ENCODE measurements around the gene SLC35D2.
A peak's percentile ranks its signal among the peaks of the same experiment; 100 is the strongest.

Gene SLC35D2

DNA sequence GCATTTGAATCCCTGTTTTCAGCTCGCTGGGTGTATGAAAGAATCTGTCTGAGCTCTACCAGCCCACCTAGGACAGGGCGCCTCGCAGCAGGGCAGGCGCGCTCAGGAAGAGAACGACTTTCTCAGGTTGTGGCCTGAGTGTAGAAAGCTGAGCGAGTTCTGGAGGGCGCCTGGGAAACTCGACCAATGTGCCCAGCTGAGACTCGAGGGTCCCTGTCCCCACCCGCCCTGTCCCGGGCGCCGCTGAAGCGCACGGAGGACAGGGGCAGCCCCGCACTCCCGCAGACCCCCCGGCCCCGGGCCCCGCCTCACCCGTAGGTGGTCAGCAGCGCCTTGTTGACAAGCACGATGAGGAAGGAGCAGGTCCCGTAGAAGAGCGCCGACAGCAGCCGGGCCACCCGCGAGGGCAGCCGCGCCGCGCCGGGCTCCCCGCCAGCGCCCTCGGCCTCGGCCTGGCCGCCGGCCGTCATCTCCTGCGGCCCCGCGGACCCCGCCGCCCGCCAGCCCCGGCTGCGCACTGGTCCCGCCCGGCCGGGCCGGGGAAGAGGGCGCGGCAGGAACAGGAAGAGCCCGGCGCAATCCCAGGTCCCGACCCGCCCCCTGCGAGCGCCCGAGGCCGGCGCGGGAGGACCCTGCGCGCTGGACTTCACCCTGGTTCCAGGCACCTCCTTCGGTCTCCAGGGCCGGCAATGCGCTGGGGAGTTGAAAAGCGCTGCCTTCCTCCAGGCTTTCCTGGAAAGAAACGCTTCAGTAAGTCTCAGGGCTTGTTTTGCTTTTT is at the start of gene SLC35D2:
SLC35D2 (minus strand) TSS at position 547 of the 778 bp plus-strand sequence; CDS start at position 470, 77 bp downstream.
- DNase-seq (ENCODE audit: low spot score): peak; percentile 40

DNA sequence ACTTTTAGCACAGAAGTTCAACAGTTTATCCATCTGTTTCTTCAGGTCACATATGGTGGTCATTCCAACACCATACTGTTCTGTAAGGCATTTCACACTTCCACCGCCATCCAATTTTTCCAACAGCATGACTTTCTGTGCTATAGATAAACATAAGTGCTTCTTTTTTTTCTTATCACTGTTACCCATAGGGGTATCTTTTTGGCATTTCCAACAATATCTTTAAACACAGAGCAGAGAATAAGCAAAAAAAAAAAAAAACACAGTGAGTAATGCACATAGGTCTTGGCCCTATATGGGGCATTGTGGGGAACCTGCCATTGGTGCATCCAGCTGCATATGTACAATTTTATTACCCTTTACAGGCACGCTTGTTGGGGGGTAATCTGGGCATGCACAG is 46.9 kb upstream of the SLC35D2 start:
- no peak for DNase-seq (ENCODE audit: low spot score)

GRCh38 chr9:96429732-96430131 is 46.2 kb upstream of the SLC35D2 start:
- no peak for DNase-seq (ENCODE audit: low spot score)

DNA sequence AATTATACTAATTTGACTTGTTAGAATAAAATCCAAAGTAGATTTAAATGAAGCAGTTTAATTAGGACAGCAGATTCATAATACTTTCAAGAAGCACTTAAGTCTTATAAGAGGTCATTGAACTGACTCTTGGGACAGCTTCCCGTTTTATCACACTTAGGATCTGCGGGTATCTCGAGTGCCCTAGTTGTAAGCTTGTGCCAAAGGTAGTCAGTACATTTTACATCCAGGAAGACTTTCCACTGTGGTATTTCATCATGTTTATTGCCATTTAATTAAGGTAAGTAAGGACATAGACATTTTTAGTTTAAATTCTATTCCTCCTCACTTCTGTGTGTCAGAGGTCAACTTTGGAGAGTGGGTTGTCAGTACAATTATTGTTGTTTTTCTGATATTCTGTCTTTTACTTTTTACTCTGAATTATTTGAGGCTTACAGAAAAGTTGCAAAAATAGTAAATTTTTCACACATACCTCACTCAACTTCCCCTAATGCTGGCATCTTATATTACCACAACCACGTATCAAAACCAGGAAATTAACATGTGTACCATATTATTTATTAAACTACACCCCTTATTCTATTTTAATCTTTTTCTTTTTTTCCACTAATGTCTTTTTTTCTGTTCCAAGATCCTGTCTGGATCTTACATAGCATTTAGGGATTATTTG is 42.1 kb upstream of the SLC35D2 start:
- DNase-seq (ENCODE audit: low spot score): no peak

- DNase-seq (ENCODE audit: low spot score): no peak
Measured at GRCh38 chr9:96423985-96424336, 40.5 kb upstream of the SLC35D2 start.

- no peak for DNase-seq (ENCODE audit: low spot score)
Measured at GRCh38 chr9:96423322-96423984, 39.9 kb upstream of the SLC35D2 start.

DNA sequence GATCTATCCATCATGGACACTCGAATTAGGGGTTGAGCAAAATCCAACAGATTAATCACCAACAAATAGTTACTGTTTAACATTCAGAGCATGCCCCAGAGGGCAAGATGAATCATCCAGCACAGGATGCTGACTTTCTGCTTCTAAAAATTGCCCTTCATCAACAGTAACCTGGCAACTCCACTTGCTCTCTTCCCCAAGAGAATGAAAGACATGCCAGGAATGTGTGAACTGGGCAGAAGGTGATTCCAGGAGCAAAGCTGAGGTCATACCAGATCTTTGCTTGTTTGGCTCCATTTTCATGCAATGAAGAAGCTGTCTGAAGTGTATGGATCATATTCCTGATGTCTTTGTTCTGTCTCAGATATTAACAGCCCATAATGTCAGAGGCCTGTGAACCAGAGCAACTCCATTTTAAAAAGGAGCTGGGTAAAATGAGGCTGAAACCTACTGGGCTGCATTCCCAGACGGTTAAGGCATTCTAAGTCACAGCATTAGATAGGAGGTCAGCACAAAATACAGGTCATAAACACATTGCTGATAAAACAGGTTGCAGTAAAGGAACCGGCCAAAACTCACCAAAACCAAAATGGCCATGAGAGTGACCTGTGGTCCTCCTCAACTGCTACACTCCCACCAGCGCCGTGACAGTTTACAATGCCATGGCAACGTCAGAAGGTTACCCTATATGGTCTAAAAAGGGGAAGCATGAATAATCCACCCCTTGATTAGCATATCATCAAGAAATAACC is 37.1 kb upstream of the SLC35D2 start:
- DNase-seq (ENCODE audit: low spot score): peak; percentile 34

- no peak for DNase-seq (ENCODE audit: low spot score)
Measured at GRCh38 chr9:96419691-96419969, 36.1 kb upstream of the SLC35D2 start.

GRCh38 chr9:96418920-96419690 is 35.6 kb upstream of the SLC35D2 start:
- DNase-seq (ENCODE audit: low spot score): peak; percentile 67

DNA sequence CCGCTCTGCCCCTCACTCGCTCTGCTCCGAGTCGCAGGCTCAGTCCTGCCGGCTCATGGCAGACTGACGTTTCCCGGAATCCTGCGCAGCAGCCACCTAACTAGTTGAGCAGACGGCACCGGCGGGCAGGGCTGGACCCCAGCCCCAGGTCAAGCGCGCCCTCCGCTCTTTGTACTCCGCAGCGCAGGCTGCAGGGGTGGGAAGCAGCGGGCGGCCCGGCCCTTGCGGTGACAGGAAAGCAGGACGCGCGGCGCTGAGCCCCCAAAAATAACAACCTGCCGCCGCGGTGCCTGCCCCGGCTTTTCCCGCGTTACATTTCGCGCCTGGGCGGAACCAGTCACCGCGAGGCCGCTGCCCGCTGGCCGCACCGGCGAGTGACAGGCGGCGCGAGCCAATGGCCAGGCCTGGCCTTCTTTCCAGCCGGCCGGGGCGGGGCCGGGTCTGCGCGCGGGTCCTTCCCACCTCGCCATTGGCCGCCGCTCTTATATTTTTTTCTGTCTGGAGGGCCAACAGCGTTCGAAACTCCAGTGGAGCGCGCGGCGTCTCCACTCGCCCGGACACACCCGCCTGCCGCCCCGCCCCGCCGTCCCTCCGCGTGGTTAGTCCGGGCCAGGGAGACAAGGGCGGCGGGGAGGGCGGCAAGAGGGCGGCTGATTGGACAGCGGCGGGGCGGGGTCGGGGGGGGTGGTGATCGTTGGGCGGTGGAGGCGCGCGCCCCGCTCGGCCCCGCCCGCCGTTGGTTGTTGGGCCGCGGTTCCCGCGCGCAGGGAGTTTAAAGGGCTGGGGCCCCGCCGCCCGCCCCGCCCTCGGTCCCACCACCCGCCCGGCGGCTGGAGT is 34.8 kb upstream of the SLC35D2 start, which contains the start of gene ZNF367:
ZNF367 (minus strand) TSS at position 288 of the 837 bp plus-strand sequence. CDS start 338 bp downstream, outside the sequence.
- peak; percentile 97 for DNase-seq (ENCODE audit: low spot score)

GRCh38 chr9:96417661-96418082 is 34.2 kb upstream of the SLC35D2 start:
- DNase-seq (ENCODE audit: low spot score): no peak

- peak; percentile 90 for DNase-seq (ENCODE audit: low spot score)
Measured at GRCh38 chr9:96417051-96417586, 33.6 kb upstream of the SLC35D2 start.

- DNase-seq (ENCODE audit: low spot score): peak; percentile 81
Measured at GRCh38 chr9:96413302-96414221, 30.1 kb upstream of the SLC35D2 start.

- no peak for DNase-seq (ENCODE audit: low spot score)
Measured at GRCh38 chr9:96412174-96412913, 28.8 kb upstream of the SLC35D2 start.

DNA sequence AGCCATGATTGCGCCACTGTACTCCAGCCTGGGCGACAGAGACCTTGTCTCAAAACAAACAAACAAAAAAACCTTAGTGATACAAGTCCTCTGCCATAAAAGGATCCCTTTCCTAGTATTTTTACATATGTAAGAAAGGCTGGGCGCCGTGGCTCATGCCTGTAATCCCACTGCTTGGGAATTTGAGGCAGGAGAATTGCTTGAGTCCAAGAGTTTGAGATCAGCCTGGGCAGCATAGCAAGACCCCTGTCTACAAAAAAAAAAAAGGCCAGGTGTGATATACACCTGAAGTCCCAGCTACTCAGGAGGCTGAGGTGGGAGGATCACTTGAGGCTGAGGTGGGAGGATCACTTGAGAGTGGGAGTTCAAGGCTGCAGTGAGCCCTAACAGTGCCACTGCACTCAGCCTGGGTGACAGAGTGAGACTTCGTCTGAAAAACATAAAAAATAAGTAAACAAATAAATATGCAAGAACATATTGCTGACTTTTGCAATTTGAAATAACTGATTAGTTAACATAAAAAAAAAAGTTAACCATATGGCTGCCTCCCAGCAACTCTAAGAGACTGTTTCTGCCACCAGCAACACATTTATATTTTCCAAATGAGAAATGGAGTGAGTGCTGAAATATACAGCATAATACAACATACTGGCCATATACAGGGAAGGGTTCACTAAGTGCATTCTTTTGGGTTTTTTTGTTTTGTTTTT is 27.8 kb upstream of the SLC35D2 start:
- DNase-seq (ENCODE audit: low spot score): no peak

DNA sequence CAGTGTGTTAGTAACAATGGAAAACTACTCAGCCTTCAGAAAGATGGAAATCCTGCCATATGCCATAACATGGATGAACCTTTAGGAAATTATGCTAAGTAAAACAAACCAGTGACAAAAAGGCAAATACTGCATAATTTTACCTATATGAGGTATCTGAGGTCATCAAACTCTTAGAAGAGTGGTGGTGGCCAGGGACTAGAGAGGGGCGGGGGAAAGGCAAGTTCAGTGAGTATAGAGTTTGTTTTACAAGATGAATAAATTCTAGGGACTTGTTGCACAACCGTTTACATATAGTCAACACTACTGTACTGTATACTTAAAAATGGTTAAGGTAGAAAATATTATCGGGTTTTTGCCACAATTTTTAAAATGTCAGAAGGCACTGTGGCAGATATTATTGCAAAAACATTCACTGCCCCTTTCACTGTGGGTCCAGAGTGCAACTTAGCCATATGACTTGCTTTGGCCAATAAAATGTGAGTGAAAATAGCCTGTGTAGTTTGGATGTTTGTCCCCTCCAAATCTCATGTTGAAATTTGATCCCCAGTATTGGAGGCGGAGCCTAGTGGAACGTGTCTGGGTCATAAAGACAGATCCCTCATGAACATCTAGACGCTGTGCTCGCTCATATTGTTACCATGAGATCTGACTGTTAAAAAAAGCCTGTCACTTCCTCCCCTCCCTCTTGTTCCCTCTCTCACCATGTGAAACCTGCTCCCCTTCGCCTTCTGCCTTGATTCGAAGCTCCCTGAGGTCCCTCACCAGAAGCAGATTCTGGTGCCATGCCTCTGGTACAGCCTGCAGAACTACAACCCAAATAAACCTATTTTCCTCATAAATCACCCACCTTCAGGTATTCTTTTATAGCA is 25.1 kb upstream of the SLC35D2 start:
- DNase-seq (ENCODE audit: low spot score): no peak
